OCI-LY3 (cell line): ENCODE results near the gene HSBP1L1.

ENCODE experiments used
- H2AFZ ChIP-seq: fragments of 200-600, 300-600 bp; shearing (Covaris generic); 2 replicates; pipeline ENCODE4 v1.6.0; 2014; ENCODE audit warnings: antibody characterized with exemption, low read depth, low read length
- H3K27ac ChIP-seq: fragments of 200-600, 300-600 bp; sonication (generic); 2 replicates; pipeline ENCODE4 v1.5.1; 2014; ENCODE audit warnings: mild to moderate bottlenecking, low read length, moderate library complexity, mixed read lengths
- H3K27me3 ChIP-seq: fragments of 200-600, 300-600 bp; sonication (generic); 2 replicates; pipeline ENCODE4 v1.6.1; 2014; ENCODE audit warnings: low read depth, low read length, mixed read lengths
- H3K36me3 ChIP-seq: fragments of 200-600, 300-600 bp; sonication (generic); replicated peaks from 2 replicates; pipeline ENCODE3; 2014; ENCODE audit warnings: low read depth, low read length, mixed read lengths
- H3K4me1 ChIP-seq: fragments of 300-600, 200-600 bp; sonication (generic); 2 replicates; pipeline ENCODE4 v1.6.1; 2014; ENCODE audit warnings: low read length, mixed read lengths
- H3K4me2 ChIP-seq: fragments of 200-600, 300-600 bp; sonication (generic); 2 replicates; pipeline ENCODE4 v1.6.1; 2014; ENCODE audit warnings: low read length, mixed read lengths
- H3K4me3 ChIP-seq: fragments of 300-600, 200-600 bp; sonication (generic); 2 replicates; pipeline ENCODE4 v1.5.1; 2014; ENCODE audit warnings: antibody characterized with exemption, mild to moderate bottlenecking, low read length, moderate library complexity
- H3K79me2 ChIP-seq: fragments of 300-600, 200-600 bp; shearing (Covaris generic); 2 replicates; pipeline ENCODE4 v1.6.1; 2014; ENCODE audit warnings: mild to moderate bottlenecking, low read length, mixed read lengths
- H3K9ac ChIP-seq: fragments of 300-600, 200-600 bp; shearing (Covaris generic); 2 replicates; pipeline ENCODE4 v1.6.0; 2014; ENCODE audit warnings: mild to moderate bottlenecking, low read length, moderate library complexity
- H3K9me3 ChIP-seq: fragments of 200-600, 300-600 bp; shearing (Covaris generic); 2 replicates; pipeline ENCODE4 v1.6.1; 2014; ENCODE audit warnings: low read length, mixed read lengths; ENCODE audit not compliant: insufficient read depth
- H4K20me1 ChIP-seq: fragments of 200-600, 300-600 bp; sonication (generic); 2 replicates; pipeline ENCODE4 v1.6.1; 2016; ENCODE audit warnings: low read length, mixed read lengths; ENCODE audit not compliant: insufficient read depth
- EZH2phosphoT487 ChIP-seq: fragments of 200-600 bp; shearing (Covaris generic); IDR thresholded peaks from 2 replicates; pipeline ENCODE4 v1.6.1; 2018; ENCODE audit warnings: antibody characterized with exemption, mixed run types, low read depth
- TF ChIP-seq, protein P1 (sequence below): fragments of 200-600, 300-600 bp; sonication (generic); IDR thresholded peaks from 2 replicates; pipeline ENCODE4 v1.5.1; 2014; ENCODE audit warnings: antibody characterized with exemption, low read length, low read depth

HSBP1L1 gene

DNA sequence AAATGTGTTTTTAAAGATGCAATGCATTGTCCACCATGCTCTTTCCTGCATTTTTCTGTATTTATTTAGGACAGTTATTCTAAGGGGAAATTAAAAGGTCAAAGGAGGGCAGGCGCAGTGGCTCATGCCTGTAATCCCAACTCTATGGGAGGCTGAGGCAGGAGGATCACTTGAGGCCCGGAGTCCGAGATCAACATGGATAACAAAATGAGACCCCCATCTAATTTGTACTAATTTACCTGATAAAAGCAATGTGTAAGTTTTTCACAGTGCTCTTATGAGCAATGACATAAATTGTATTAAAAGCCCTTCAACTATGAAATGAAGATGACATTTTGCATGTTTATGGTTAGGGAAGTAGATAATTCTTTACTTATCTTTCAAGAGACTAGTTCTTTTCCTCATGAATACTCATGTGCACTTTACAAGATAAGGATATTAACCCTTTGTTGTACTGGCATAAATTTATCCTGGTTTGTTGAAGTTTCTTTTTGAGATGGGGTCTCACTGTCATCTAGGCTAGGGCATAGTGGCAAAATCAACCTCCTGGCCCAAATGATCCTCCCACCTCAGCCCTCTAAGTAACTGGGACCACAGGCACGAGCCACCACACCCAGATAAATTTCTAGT is 9.7 kb downstream of the HSBP1L1 start:
- Histone ChIP-seq H3K27me3 (no peaks in the 10 kb centered on the region), H3K9me3 (no peaks in the 10 kb centered on the region), H3K4me3 (no peak overlapping the region), H3K36me3 (peaks cover 83% of the 10 kb centered on the region), H3K4me2 (no peak overlapping the region), H4K20me1 (peaks cover 85% of the 10 kb centered on the region), H3K9ac (no peak overlapping the region), H3K4me1 (no peaks in the 10 kb centered on the region), H2AFZ (no peak overlapping the region), H3K79me2 (peaks cover 94% of the 10 kb centered on the region), H3K27ac (no peak overlapping the region)
- TF ChIP-seq, protein P1, sequence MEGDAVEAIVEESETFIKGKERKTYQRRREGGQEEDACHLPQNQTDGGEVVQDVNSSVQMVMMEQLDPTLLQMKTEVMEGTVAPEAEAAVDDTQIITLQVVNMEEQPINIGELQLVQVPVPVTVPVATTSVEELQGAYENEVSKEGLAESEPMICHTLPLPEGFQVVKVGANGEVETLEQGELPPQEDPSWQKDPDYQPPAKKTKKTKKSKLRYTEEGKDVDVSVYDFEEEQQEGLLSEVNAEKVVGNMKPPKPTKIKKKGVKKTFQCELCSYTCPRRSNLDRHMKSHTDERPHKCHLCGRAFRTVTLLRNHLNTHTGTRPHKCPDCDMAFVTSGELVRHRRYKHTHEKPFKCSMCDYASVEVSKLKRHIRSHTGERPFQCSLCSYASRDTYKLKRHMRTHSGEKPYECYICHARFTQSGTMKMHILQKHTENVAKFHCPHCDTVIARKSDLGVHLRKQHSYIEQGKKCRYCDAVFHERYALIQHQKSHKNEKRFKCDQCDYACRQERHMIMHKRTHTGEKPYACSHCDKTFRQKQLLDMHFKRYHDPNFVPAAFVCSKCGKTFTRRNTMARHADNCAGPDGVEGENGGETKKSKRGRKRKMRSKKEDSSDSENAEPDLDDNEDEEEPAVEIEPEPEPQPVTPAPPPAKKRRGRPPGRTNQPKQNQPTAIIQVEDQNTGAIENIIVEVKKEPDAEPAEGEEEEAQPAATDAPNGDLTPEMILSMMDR = no peak
- TF ChIP-seq EZH2phosphoT487 = no peak

DNA sequence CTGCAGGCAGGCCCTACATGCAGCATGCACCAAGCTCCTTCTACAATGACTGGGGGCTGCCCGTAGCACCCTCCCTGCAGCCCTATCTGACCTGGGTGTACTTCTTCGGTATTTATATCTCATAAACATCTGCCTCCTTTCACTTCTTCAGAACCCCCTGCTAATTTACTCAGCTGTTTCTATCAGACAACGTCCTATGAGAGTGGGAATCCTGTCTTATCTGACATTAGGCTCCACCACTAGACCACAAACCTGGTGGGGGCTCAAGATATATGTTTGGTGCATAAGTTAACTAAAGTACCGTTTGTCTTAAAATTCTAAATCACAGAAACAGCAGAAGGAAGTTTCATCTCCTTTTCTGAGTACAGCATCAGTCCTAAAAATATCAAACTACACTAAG is 10.6 kb downstream of the HSBP1L1 start:
- H4K20me1 ChIP-seq = peaks cover 90% of the 10 kb centered on the region
- H3K9ac ChIP-seq = no peak overlapping the region
- peaks cover 96% of the 10 kb centered on the region for H3K79me2 ChIP-seq
- no peak overlapping the region for H3K27ac ChIP-seq
- H3K9me3 ChIP-seq = no peaks in the 10 kb centered on the region
- TF ChIP-seq, protein P1 = no peak
- TF ChIP-seq EZH2phosphoT487 = no peak
- no peak overlapping the region for H2AFZ ChIP-seq
- H3K4me2 ChIP-seq = no peak overlapping the region
- H3K4me1 ChIP-seq = no peaks in the 10 kb centered on the region
- H3K4me3 ChIP-seq = no peak overlapping the region
- peaks cover 84% of the 10 kb centered on the region for H3K36me3 ChIP-seq
- no peaks in the 10 kb centered on the region for H3K27me3 ChIP-seq

DNA sequence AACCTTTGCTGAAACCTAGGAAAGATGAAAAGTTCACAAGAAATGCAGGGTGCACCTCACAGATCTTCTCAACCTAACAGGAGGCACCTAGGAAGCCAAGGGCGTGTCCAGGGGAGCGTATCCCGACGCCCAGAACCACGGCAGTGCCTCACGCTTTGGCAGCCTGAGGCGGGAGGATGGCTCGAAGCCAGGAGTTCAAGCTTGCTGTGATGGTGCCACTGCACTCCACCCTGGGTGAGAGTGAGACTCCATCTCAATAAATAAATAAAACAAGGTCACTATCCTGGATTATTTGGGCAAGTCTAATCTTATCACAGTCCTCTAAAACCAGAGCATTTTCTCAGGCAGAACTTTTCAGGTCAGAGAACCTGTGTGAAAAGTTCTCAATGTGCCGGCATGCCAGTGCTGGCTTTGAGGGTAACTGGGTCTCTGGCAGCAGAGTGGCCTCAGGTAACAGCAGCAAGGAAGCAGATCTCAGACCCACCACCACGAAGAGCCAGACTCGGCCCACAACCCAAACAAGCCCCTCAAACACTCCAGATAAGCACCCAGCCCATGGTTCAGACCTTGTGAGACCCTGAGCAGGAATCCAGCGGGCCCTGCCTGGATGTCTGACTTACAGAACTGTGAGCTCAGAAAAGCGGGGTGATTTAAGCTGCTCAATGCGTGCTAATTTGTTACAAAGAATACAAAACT is 11.7 kb downstream of the HSBP1L1 start:
- Histone ChIP-seq H3K4me2 (no peak overlapping the region), H3K27ac (no peak overlapping the region), H4K20me1 (peaks cover 90% of the 10 kb centered on the region), H3K79me2 (peaks cover 99% of the 10 kb centered on the region), H3K4me3 (no peak overlapping the region), H3K27me3 (no peaks in the 10 kb centered on the region), H2AFZ (no peak overlapping the region), H3K36me3 (peaks cover 77% of the 10 kb centered on the region), H3K4me1 (no peaks in the 10 kb centered on the region), H3K9ac (no peak overlapping the region), H3K9me3 (no peaks in the 10 kb centered on the region)
- TF ChIP-seq, protein P1 = no peak
- TF ChIP-seq EZH2phosphoT487 = no peak

GRCh38 chr18:79979843-79980242 is 15.4 kb downstream of the HSBP1L1 start:
- Histone ChIP-seq H2AFZ (no peak overlapping the region), H3K4me1 (no peaks in the 10 kb centered on the region), H3K4me3 (no peak overlapping the region), H3K4me2 (no peak overlapping the region), H3K36me3 (peaks cover 75% of the 10 kb centered on the region), H3K27me3 (no peaks in the 10 kb centered on the region), H3K79me2 (peaks cover 100% of the 10 kb centered on the region), H3K27ac (no peak overlapping the region), H3K9ac (no peak overlapping the region), H3K9me3 (no peaks in the 10 kb centered on the region), H4K20me1 (peaks cover 97% of the 10 kb centered on the region)
- TF ChIP-seq EZH2phosphoT487 = no peak
- TF ChIP-seq, protein P1 = no peak
